HFF-Myc (cell line): ENCODE data around the gene UBAP2L.
A peak's percentile ranks its signal among the peaks of the same experiment; 100 is the strongest.

Experiments used
- DNase-seq: peaks from one replicate; pipeline ENCODE4 v3.0.0-alpha.2; 2011; ENCODE audit warnings: low read depth; ENCODE audit errors: extremely low read depth
- H3K4me3 ChIP-seq: replicated peaks from 2 replicates; pipeline ENCODE4 v1.5.1; 2011; ENCODE audit warnings: low read depth, mild to moderate bottlenecking, control low read depth, low read length
- TF ChIP-seq, protein P1 (sequence below): IDR thresholded peaks from 2 replicates; pipeline ENCODE4 v1.5.1; 2012; ENCODE audit warnings: mild to moderate bottlenecking, low read depth, low read length, control low read depth; ENCODE audit errors: missing control alignments

The UBAP2L gene

DNA sequence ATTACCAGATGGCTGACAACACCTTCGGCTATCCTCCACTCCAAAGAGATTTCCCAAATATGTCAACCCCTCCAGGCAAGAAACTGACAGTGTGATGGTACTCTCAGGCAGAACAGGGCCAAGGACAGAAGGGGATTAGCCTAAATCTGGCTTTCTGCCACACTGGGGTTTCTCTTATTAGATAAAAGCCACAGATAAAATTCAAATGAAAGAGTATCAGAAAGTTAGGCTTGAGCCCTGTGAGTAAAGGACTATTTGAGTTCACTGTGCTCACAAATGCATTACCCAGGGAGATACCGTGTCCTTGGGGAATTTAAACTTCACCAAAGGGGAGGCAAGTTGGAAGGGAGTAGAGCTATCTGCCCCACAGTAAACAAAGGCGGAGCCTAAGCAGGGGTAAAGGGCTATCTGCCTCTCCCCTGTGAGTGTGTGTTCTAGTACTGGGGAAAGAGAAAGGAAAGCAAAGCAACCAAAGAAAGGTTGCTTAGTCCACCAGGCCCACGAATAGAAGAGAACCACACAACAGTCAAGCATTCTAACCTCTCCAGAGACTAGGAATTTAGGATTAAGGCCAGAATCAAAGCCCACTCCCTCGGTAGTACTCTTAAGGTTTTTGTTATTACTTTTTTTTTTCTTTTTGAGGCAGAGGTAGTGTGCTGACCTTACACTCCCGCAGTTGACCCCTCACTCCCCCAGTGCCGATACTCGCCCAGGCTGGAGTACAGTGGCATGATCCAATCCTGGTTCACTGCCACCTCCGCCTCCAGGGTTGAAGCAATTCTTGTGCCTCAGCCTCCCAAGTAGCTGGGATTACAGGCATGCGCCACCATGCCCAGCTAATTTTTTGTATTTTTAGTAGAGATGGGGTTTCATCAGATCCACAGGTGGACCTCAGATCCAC is 41.6 kb upstream of the UBAP2L start:
- DNase-seq, result no peak
- TF ChIP-seq, protein P1, sequence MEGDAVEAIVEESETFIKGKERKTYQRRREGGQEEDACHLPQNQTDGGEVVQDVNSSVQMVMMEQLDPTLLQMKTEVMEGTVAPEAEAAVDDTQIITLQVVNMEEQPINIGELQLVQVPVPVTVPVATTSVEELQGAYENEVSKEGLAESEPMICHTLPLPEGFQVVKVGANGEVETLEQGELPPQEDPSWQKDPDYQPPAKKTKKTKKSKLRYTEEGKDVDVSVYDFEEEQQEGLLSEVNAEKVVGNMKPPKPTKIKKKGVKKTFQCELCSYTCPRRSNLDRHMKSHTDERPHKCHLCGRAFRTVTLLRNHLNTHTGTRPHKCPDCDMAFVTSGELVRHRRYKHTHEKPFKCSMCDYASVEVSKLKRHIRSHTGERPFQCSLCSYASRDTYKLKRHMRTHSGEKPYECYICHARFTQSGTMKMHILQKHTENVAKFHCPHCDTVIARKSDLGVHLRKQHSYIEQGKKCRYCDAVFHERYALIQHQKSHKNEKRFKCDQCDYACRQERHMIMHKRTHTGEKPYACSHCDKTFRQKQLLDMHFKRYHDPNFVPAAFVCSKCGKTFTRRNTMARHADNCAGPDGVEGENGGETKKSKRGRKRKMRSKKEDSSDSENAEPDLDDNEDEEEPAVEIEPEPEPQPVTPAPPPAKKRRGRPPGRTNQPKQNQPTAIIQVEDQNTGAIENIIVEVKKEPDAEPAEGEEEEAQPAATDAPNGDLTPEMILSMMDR, result no peak
- no peak overlapping the region for H3K4me3 ChIP-seq

DNA sequence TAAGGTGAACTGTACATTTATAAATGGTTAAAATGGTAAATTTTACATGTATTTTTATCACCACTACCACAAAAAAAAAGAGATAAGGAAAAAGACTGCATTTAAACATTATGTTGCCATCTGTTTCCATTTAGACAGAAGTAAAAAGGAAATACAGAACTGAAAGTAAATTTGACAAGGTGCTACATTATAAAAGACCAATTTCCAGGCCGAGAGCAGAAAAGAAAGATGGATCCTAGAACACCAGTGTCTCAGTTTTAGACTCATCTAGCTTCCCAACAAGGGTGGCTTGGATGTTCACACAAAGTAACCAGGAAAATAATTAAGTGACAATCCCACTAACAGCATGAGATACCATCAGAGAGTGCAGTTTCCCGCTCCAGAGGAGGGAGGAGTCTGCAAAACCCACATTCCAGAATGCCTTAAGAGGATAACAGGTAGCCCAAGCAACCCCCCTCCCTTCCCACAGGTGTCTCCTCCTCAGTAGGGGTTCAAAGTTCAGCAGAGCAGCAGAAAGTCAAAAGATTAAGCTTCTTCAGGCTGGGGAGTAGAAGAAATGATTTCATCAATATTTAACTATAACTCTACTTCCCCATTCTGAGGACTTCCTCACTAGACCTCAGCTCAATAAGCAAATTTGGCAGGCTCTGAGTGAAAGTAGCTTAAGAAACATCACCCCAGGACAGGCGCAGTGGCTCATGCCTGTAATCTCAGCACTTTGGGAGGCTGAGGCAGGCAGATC is 40.6 kb upstream of the UBAP2L start:
- TF ChIP-seq, protein P1, result no peak
- H3K4me3 ChIP-seq, result peak overlapping the region; percentile 84
- DNase-seq, result no peak

DNA sequence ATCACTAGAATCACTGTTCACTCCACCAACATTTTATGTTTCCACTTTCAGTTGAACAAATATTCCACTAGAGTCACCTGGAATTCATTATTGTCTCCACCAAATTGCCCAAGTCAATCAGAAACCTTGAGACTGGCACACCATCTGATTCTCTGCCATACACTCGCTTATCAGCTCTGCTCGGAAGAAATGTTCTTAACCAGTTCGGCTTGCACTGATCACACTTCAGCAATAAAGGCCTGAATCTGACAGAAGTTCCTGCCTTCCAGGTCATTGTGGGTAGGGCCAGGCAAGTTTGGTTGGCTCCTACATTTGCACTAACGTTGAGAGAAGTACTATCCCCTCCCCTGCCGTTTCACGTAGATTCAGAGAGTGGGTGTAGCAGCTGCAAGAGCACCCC is 38.8 kb upstream of the UBAP2L start:
- TF ChIP-seq, protein P1, result no peak
- DNase-seq, result no peak
- H3K4me3 ChIP-seq, result peak overlapping the region; percentile 84

DNA sequence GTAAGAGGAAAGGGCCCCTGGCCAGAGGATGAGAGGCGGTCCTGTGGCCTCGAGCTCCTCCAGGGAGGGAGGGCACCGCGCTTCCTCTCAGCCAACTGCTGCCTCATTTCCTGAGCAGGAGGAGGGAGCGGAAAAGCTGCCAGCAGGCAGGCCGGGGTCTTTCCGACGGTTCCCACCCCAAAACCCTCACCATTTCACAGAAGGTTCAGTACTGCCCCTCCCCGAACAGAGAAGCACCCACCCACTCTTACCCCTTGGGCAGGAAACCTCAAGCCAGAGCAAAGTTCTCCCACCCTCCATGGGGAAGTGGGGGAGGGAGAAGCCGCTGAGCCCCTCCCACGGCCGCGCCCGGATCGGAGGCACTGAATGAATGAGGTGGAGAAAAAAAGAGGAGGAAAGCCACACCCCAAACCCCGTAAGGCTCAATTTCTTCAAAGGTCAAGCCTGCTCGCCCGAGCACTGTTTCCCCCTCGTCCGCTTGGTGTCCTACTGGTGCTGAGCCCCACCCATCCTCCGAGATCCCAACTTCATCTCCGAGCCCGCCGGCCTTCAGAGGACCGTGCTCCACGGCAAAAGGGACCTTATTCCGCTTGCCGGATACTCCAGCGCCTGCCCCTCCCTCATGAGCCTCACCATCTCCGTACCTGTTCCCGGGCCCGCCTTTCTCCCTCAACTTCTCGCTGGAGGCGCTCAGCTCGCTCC is 38.3 kb upstream of the UBAP2L start:
- no peak for DNase-seq
- TF ChIP-seq, protein P1, result no peak
- peak overlapping the region; percentile 84 for H3K4me3 ChIP-seq

DNA sequence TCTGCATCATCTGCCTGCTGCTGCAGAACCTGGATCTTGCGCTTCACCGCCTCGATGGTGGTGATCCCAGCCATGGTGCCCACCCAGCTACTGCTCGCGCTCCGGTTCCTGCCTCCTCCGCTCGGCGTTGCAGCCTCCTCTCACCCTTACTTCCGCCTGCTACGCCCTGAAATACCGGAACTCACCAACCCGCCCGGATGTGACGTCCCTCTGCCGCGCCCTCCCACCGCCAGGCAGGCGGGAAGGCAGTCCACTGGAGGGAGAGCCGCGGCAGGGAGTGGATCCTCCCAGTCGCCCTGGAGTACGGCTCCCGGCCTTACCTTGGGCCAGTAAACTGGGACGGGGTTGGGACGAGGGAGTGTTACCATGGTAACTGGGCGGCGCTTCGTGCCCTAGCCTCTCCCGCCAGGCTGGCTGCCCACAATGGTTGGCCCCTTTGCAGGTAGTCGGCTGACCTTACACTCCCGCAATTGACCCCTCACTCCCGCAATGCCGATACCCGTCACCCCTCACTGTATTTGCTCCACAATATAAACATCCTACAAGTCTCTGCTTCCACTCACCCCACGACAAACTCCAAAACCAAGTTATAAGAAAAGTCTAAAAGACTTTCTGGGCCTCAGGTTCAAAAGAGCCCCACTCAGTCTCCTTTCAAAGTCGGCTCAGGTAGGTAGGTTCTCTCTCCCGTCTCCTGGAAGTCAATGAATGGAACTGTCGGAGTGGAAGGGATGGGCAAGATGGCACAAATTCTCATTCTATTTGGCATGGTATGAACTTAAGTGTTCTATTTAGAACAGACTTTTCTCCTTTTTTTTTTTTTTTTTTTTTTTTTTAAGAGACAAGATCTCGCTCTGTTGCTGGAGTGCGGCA is 37.5 kb upstream of the UBAP2L start:
- H3K4me3 ChIP-seq, result peak overlapping the region; percentile 84
- DNase-seq, result peak; percentile 81
- TF ChIP-seq, protein P1, result no peak

DNA sequence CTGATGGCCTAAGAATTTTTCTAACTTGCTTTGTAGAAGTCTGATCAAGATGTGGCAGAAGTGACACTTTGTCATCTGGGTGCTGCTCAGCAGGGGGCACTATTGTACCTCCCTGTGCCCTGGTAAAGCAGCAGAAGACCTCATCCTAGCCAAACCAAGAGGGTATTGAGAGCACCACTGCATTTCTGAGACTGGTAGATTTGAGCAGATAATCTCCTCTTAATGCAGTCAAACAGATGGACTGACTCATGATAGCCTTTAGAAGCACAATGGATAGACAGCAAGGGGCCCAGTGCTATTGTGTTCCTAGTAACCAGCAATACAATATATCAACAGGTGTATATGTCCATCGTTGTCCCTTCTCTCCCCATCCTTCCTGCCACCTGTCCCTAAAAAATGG is 34.6 kb upstream of the UBAP2L start:
- no peak overlapping the region for H3K4me3 ChIP-seq
- TF ChIP-seq, protein P1, result peak; percentile 49
- no peak for DNase-seq
